ENCODE results near the gene CDHR5.
"Not testable (repeated sequence)": the region's sequence is repeated elsewhere in the genome, so short reads cannot be mapped to it uniquely, and the experiment has no call there.

The CDHR5 gene

GRCh38 chr11:624705-625635 is at the start of gene CDHR5:
TSS of gene CDHR5 (minus strand) at chr11:624955. CDS start at chr11:624902, 53 bp downstream.
- no peak for DNase-seq

- DNase-seq, result no peak
These were observed 49.7 kb upstream of the CDHR5 start for GRCh38 chr11:674406-674805.

- no peak for DNase-seq
These were observed 49.1 kb upstream of the CDHR5 start for GRCh38 chr11:673866-674265.

GRCh38 chr11:665704-666281 is 41.0 kb upstream of the CDHR5 start:
- DNase-seq, result peak; percentile 43

GRCh38 chr11:665062-665703 is 40.4 kb upstream of the CDHR5 start:
- no peak for DNase-seq

- peak; percentile 41 for DNase-seq
These were observed 38.0 kb upstream of the CDHR5 start for GRCh38 chr11:662689-663274.

GRCh38 chr11:660681-661444 is 36.1 kb upstream of the CDHR5 start:
- DNase-seq, result no peak

GRCh38 chr11:660281-660680 is 35.5 kb upstream of the CDHR5 start:
- no peak for DNase-seq

GRCh38 chr11:659532-660085 is 34.9 kb upstream of the CDHR5 start:
- DNase-seq, result no peak

- no peak for DNase-seq
These were observed 33.0 kb upstream of the CDHR5 start for GRCh38 chr11:657691-658126.

- no peak for DNase-seq
These were observed 32.1 kb upstream of the CDHR5 start for GRCh38 chr11:656866-657265.

- DNase-seq, result no peak
These were observed 31.7 kb upstream of the CDHR5 start for GRCh38 chr11:656426-656825.

- no peak for DNase-seq
These were observed 30.4 kb upstream of the CDHR5 start for GRCh38 chr11:655036-655726.

- DNase-seq, result not testable (repeated sequence)
These were observed 29.7 kb upstream of the CDHR5 start for GRCh38 chr11:654444-654843.

GRCh38 chr11:653837-654236 is 29.1 kb upstream of the CDHR5 start:
- no peak for DNase-seq

- DNase-seq, result not testable (repeated sequence)
These were observed 28.4 kb upstream of the CDHR5 start for GRCh38 chr11:653136-653535.

- DNase-seq, result no peak
These were observed 25.7 kb upstream of the CDHR5 start for GRCh38 chr11:650482-650881.

GRCh38 chr11:647672-648158 is 23.0 kb upstream of the CDHR5 start:
- not testable (repeated sequence) for DNase-seq

- DNase-seq, result no peak
These were observed 21.5 kb upstream of the CDHR5 start for GRCh38 chr11:646214-646613.

- no peak for DNase-seq
These were observed 20.8 kb upstream of the CDHR5 start for GRCh38 chr11:645536-645935.

Data from RPMI8226 (cell line).